HG03159 (cell line): ENCODE measurements around the gene CCDC51.
"Not testable (repeated sequence)": the region's sequence is repeated elsewhere in the genome, so short reads cannot be mapped to it uniquely, and the experiment has no call there.

Source experiments
- ATAC-seq: cut with Tn5 transposase; IDR thresholded peaks from one replicate; pipeline ENCODE4 v1.9.1; 2021; ENCODE audit warnings: mild to moderate bottlenecking, moderate library complexity; ENCODE audit not compliant: unreplicated experiment

CCDC51 gene, protein sequence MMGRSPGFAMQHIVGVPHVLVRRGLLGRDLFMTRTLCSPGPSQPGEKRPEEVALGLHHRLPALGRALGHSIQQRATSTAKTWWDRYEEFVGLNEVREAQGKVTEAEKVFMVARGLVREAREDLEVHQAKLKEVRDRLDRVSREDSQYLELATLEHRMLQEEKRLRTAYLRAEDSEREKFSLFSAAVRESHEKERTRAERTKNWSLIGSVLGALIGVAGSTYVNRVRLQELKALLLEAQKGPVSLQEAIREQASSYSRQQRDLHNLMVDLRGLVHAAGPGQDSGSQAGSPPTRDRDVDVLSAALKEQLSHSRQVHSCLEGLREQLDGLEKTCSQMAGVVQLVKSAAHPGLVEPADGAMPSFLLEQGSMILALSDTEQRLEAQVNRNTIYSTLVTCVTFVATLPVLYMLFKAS

DNA sequence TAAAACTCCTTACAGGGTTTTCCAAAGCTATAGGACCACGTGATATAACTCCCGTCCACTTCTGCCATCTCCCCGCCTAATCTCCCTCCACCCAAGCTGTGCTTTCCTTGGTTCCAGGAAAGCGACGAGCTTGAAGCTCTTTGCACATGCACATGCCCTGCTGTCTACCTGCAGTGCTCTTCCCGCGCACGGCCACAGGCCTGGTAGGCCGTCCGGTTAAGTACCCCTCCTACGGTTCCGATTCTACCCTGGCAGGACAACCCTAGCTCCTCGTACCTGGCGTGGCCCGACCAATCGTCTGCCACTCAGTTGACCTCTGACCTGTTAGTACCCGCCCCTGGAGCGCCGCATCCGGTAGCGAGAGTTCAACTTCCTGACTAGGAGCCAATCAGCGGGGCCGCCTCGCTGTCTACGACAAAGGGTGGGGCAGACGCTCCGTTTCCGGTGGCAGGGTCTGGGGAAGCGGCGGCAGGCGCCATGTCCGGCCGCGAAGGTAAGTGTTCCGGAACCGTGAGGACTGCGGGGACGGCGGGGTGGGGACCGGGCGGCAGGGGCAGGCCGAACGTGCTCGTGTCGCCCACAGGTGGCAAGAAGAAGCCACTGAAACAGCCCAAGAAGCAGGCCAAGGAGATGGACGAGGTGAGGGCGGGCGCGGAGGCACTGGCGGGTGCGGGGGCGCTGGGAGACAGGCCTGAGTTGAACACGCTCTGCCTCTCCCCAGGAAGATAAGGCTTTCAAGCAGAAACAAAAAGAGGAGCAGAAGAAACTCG, at the start of gene CCDC51, which contains the start of gene TMA7:
CCDC51 (minus strand) TSS at position 300 of the 770 bp plus-strand sequence. CDS start 4,991 bp downstream, outside the sequence.
TMA7 (plus strand) TSS at position 438 of the 770 bp plus-strand sequence; CDS start at position 478, 40 bp downstream.
- peak; percentile 96 for ATAC-seq

DNA sequence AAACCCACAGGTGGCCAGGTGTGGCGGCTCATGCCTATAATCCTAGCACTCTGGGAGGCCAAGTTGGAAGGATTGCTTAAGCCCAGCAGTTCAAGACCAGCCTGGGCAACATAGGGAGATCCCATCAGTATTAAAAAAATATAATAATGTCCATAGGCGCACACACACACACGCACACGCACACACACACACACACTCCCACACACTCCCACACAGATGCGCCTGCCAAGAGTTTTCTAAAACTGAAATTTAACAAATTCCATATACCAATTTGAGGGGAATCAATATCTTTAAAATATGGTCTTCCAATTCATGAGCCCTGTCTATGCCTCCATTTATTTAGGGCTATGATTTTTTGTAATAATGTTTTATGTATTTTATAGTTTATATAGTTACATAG, 47.0 kb upstream of the CCDC51 start:
- no peak for ATAC-seq

DNA sequence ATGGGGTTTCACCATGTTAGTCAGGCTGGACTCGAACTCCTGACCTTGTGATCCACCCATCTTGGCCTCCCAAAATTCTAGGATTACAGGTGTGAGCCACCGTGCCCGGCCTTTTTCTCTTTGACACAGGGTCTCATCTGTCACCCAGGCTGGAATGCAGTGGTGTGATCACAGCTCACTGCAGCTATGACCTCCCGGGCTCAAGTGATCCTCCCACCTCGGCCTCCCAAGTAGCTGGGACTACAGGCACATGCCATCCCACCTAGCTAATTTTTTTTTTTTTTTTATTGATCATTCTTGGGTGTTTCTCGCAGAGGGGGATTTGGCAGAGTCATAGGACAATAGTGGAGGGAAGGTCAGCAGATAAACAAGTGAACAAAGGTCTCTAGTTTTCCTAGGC, 42.9 kb upstream of the CCDC51 start:
- not testable (repeated sequence) for ATAC-seq

DNA sequence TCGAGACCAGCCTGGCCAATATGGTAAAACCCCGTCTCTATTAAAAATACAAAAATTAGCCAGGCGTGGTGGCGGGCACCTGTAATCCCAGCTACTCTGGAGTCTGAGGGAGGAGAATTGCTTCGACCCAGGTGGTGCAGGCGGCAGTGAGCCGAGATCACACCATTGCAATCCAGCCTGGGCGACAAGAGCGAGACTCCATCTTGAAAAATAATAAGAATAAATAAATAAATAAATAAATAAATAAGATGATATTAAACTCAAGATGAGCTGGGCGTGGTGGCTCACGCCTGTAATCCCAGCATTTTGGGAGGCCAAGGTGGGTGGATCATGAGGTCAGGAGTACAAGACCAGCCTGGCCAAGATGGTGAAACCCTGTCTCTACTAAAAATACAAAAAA, 41.0 kb upstream of the CCDC51 start:
- not testable (repeated sequence) for ATAC-seq

DNA sequence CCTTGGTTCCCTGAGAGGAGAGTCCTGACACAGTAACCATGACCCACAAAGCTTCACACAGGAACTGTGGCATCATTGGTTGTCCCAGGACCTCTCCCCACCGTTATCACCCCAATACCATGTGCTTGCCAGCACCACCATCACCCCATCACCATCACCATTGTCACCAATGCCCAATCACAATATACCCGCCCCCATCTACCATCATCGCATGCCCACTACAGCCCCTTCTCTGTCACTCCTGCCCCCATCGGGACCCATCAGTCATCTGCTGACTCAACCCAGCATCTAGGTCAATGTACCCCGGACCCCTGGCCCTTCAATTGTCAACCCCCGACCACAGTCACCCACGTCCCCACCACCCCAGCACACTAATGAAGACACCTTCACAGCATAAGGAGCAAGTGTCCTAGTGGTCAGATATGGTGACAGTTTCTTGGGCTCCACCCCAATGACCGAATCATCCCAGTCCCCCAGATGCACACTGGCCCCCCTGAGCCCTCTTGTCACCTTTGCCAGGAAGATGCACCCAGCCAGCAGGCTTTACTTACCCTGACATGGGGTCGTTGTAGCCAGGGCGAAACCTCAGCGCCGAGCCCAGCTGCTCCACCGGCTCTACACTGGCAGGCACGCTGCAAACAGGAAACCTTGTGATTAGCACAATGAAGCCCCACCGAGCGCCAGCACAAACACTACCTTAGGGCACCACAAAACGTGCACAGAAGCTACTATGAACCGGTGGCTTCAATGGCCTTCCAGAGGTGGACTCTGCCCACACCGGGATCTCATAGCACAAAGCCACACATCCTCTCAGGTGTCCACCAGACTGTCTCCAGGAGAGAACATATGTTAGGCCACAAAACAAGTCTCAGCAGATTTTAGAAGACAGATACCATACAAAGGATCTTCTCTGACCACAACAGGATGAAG, 39.0 kb upstream of the CCDC51 start:
- ATAC-seq, result no peak

DNA sequence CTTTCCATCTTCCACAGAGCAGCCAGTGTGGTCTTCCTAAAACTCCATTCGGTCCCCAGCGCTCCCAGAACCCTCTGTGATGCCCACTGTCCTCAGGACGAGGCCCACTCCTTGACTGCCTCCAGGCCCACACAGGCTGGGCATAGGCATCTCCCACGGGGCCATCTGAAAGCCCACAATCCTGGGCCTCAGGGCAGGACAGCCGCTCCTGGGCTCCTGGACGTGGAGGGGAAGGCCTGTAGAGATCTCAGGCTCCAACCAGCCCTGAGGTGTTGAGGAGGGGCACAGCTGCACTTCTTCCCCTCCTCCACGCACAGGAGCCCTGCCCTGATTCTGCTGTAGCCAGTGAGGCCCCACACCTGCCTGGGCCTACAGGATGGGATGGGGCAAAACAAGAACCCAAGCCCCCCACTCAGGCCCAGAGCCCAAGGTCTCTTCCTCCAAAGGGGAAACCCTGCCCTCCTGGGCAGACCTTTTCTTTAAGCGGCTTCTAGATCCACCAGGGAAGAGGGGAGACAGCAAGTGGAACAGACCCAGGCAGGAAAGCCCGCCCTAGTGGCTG, 38.1 kb upstream of the CCDC51 start:
- ATAC-seq, result no peak

DNA sequence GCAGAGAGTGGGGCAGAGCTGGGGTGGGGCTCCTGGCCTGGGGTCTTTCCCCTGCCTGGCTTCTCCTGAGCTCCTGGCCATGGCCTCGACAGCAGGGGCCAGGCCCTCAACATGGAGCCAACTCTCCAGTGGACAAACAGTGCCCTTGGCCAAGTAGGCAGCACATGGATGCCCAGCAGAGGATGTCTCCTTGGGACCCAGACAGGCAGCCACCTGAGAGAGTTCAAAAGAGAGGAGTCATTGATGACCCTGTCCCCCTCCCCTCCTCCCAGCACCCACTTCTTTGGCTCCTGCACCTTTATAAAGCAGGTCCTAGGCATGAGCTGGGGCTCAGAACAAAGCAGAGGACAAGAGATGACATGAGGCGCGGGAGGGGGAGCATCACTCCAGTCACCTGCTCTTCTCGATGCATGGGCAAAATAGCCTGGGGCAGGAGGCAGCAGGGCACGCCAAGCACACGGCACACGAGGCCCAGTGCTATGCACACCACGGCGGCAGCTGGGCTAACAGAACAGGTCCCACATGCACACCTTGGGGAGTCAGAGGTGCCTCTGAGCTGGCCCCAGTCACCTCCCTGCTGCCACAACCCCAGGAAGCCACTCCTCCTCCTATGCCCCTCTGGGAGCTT, 36.6 kb upstream of the CCDC51 start:
- ATAC-seq, result no peak

DNA sequence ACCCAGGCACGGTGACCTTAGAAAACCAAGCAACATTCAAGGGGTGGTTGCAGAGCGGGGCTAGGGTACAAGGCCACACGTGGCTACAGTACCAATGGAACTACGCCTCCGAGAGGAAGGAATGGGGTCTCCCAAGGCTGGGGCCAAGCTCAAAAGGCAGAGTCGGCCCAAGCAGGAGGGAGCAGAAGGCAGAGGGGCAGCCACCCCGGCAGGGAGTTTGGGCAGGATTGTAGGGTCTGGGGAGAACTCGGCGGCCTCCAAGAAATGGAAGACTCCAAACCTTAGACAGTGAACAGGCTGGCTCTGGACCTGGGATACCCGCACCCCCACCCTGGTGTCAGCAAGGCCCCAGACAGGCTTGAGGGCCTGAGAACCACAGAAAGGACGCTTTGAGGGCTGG, 35.3 kb upstream of the CCDC51 start:
- no peak for ATAC-seq

DNA sequence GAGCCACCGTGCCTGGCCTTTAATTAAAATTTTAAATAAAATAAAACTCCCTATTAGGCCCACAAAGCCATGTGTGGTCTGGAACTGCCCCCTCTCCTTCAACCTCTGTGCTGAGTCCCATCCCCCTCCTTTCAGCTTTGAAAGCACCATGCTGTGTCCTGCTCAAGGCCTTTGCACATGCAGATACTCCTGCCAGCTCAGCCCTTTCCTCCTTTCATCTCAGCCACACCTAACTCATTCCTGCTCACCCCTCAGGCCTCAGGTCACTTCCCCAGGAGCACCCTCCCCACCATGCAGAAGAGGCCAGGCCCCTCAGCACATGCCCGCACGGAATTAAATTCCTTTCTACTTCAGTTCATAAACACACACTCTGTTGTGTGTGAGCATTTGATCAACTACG, 34.7 kb upstream of the CCDC51 start:
- ATAC-seq, result no peak

DNA sequence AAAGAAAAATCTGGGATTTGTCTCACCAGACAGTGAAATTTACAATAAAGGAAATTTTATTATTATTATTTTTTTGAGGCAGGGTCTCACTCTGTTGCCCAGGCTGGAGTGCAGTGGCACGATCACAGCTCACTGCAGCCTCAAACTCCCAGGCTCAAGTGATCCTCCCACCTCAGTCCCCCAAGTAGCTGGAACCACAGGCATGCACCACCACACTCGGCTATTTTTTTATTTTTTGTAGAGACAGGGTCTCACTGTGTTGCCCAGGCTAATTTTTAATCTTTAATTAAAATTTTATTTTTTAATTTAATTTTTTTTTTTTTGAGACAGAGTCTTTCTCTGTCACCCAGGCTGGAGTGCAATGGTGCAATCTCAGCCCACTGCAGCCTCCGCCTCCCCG, 34.1 kb upstream of the CCDC51 start:
- ATAC-seq, result not testable (repeated sequence)

DNA sequence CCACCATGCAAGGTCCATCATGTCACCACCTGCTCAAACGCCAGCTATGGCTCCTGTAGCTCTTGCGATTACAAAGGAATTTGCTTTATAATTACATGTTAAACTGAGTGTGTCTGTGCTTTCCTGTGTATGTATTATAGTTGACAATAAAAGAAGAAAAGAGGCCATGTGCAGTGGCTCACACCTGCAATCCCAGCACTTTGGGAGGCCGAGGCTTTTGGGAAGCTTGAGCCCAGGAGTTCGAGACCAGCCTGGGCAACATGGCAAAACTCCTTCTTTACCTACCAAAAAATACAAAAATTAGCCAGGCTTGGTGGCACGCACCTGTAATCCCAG, 33.7 kb upstream of the CCDC51 start:
- peak; percentile 1 for ATAC-seq

DNA sequence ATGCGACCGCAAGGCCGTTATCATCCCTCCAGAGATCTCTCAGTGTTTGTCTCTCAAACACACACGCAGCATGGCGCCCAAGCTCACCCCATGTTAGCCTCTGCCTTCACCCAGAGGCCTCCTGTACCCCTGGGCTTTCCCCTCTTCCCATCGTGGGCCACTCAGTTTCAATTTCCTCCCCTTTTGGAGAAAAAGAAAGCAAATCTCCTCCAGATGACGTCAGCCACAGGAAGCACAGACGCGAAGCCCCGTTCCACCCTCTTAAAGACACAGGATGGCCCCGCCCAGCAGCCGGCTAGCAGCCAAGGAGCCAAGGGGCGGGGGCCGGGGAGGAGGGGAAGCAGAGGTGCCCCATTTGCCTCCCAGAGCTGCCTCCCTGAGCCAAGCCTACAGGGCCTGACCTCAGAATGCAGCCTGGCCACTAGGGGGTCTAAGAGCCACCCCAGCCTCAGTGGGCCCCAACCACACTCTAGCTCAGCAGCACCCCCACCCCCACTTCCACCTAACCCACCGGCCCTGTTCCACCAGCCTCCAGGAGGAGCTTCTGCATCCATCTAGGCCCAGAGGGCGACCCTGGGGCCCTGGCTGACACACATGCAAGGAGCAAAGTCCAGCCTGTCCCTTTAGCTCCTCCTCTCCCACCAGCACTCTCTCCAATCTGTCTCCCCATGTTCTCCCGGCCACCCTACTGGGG, 33.2 kb upstream of the CCDC51 start:
- ATAC-seq, result peak; percentile 80

DNA sequence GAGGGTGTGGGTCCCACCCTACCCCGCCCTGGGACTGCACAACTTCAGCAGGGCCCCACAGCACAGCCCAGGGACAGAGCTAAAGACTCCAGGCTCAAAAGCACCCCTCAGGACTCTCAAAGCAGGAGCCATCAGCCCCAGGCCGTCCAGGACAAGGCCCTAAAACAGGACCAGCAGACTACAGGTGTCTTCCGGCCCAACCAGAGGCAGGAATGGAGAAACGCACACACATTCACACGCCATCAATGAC, 32.7 kb upstream of the CCDC51 start:
- ATAC-seq, result no peak

DNA sequence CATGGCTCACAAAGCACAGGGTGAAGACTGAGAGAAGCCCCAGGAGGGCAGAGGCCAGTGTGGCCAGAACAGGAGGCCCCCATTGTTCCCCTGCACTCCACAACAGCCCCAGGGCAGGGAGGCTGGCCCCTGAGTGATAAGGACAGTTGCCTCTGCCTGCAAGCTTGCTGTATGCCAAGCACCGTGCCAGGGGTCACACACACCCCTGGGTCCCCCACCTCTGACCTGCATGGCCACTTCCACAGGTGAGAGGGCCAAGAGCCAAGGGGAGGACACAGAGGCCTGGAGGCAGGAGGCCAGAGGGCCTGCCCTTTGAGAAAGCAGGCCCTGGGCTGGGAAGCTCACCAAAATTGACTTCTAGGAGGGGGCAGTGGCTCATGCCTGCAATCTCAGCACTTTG, 30.4 kb upstream of the CCDC51 start:
- no peak for ATAC-seq

DNA sequence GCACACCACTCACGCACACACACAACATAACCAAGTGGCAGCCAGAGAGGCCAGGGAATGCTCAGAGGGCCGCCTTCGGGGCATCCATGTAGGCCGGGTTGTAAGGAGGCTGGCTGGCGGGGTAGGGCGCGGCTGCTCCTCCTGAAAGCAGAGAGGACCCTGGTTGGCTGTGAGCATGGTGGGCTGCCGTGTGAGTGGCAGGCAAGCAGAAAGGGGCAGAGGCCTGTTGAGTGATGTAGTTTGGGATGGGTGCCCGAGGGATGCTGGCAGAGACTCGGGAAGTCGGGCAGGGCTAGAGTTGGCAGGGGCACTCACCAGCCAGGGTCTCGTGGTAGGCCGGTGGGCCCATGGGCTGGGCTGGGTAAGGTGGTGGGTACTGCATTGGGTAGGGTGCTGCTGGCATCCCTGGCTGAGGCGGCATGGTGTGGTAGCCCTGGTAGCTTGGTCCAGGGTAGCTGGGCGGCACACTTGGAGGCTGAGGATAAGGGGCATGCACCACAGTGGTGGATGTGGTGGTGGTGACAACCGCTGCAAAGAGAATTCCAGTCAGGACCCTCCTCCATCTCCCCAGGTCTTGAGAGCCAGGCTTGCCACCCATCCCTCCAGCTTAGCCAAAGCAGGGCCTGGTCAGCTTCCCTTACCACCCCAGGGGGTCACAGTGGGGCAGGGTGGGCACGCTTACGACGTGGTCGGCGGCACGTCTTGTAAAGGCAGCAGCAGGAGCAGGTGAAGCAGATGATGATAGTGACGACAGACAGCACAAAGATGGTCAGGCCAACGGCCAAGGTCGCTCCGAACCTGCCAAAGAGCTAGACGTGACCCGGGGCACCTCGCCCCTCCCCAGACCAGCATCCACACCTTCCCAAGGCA, 29.4 kb upstream of the CCDC51 start:
- no peak for ATAC-seq

DNA sequence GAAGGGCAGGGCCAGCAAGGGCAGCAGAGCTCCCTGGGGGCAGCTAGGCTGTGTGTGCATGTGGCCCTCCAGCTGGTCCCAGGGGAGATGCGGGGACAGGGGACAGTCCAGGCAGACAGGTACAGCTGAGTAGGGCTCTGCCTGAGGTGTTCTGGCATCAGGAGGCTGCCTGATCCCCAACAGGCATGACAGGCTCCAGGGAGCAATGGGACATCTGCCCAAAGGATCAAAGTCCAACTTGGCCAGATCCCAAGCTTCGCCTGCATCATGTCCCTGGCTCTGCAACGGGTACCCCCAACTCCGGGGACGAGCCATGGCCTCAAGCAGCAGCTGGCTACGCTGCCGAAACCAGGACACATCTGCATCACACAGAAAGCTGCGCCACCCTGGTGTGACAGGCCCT, 28.4 kb upstream of the CCDC51 start:
- no peak for ATAC-seq

DNA sequence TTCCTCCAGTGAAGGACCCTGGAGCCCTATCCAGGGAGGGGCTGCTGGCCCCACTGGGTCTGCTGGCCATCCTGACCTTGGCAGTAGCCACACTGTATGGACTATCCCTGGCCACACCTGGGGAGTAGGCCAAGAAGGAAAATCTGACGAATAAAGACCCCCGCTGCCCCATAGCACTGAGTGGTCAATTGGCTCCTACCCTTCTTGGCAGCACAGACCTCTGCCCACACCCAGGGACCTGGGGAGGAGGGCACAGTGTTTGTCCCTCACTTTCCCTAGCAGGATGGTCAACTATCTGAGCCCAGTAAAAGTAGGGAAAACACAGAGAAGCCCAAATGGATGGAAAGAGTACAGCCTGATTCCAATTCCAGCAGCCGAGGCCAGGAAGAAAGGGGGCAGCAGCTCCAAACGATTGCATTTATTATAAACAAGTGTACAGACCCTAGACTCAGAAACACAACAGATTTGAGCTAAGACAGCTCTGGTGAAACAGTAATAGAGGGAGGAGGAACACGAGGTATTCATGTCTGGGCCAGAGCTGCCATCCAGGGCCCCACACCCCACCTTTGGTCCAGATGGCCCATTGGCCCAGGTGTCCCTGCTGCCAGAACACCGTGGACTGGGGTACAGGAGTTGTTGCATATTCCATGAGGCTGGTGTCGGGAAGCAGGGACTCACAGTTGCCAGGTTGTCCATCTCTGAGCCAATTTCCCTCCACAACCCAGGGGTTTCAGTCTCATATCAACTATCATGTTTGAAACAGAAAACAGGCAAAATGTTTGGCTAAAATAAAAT, 27.8 kb upstream of the CCDC51 start:
- no peak for ATAC-seq

DNA sequence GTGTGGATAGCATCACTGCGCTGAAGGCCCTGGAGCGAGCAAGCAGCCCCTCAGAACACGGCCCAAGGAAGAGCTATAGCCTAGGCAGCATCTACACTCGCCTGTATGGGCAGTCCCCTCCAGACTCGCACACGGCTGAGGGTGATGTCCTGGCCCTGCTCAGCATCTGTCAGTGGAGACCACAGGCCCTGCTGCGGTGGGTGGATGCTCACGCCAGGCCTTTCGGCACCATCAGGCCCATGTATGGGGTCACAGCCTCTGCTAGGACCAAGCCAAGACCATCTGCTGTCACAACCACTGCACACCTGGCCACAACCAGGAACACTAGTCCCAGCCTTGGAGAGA, 27.2 kb upstream of the CCDC51 start:
- ATAC-seq, result no peak
